SK-N-SH (cell line): Measurements from ENCODE around the gene CTXN3. TPM values are rescaled to one million over a fixed set of nuclear protein-coding genes. Genes with fewer than 3 reads are reported as not detected.

Experiments
- CTCF ChIA-PET: fragments of 300-600, 350-600 bp; formaldehyde crosslinking; extraction: SDS; loops from one replicate; lab custom pipeline; 2021; lab: Yijun Ruan, JAX
- POLR2A ChIA-PET: fragments of 350-600 bp; sonication (Branson Sonifier 250); formaldehyde crosslinking; extraction: SDS; loops from one replicate; lab custom pipeline; 2020; ENCODE audit warnings: antibody characterized with exemption, inconsistent platforms; lab: Yijun Ruan, JAX
- DNase-seq: peaks from one replicate; pipeline ENCODE4 v3.0.0; 2012
- H2AFZ ChIP-seq: fragments of 200-600 bp; sonication (generic); 2 replicates; pipeline ENCODE4 v1.8.1; 2016; ENCODE audit warnings: antibody characterized with exemption, mild to moderate bottlenecking, low read depth
- H3F3A ChIP-seq: fragments of 200-600 bp; sonication (generic); replicated peaks from 2 replicates; pipeline ENCODE3; 2016; ENCODE audit warnings: antibody characterized with exemption, mild to moderate bottlenecking; ENCODE audit not compliant: insufficient read depth
- H3K27ac ChIP-seq, 2 experiments: fragments of 200-500 bp in 1 of 2; fragments of 200-600 bp in 1 of 2; sonication (Bioruptor generic) in 1 of 2; sonication (generic), shearing (Covaris generic) in 1 of 2; 2 replicates each; pipeline versions ENCODE4 v1.5.1 to v1.6.1; 2014 to 2016; ENCODE audit warnings: low read depth in 2 of 2, inconsistent platforms in 1 of 2, low read length in 1 of 2, mild to moderate bottlenecking in 1 of 2, mixed read lengths in 1 of 2
- H3K27me3 ChIP-seq: fragments of 200-600 bp; sonication (generic), shearing (Covaris generic); 2 replicates; pipeline ENCODE4 v1.6.1; 2016; ENCODE audit warnings: mixed run types; ENCODE audit not compliant: insufficient read depth
- H3K36me3 ChIP-seq, 2 experiments: fragments of 200-500 bp in 1 of 2; fragments of 200-600 bp in 1 of 2; sonication (Bioruptor generic) in 1 of 2; sonication (generic) in 1 of 2; replicated peaks in 1 of 2; 2 replicates each; pipeline versions ENCODE3 to v1.5.1; 2014 to 2016; ENCODE audit warnings: low read length in 1 of 2, mild to moderate bottlenecking in 1 of 2; ENCODE audit not compliant: insufficient read depth in 2 of 2, control insufficient read depth in 1 of 2
- H3K4me1 ChIP-seq, 2 experiments: fragments of 200-500 bp in 1 of 2; fragments of 200-600 bp in 1 of 2; sonication (Bioruptor generic) in 1 of 2; sonication (generic), shearing (Covaris generic) in 1 of 2; 2 replicates each; pipeline versions ENCODE4 v1.5.1 to v1.6.1; 2014 to 2016; ENCODE audit warnings: low read depth in 1 of 2, low read length in 1 of 2, mixed run types in 1 of 2; ENCODE audit not compliant: insufficient read depth in 2 of 2, control insufficient read depth in 1 of 2
- H3K4me2 ChIP-seq: fragments of 200-600 bp; sonication (generic), shearing (Covaris generic); 2 replicates; pipeline ENCODE4 v1.6.1; 2017; ENCODE audit warnings: mixed run types
- H3K4me3 ChIP-seq, 2 experiments: fragments of 200-500 bp in 1 of 2; fragments of 200-600 bp in 1 of 2; sonication (Bioruptor generic) in 1 of 2; sonication (generic), shearing (Covaris generic) in 1 of 2; 2 replicates each; pipeline versions ENCODE4 v1.5.1 to v1.8.1; 2014 to 2016; ENCODE audit warnings: low read depth in 2 of 2, inconsistent platforms in 1 of 2, low read length in 1 of 2, mild to moderate bottlenecking in 1 of 2, mixed read lengths in 1 of 2, moderate library complexity in 1 of 2
- H3K79me2 ChIP-seq: fragments of 200-600 bp; sonication (generic); 2 replicates; pipeline ENCODE4 v1.8.1; 2017; ENCODE audit warnings: mild to moderate bottlenecking; ENCODE audit not compliant: insufficient read depth
- H3K9ac ChIP-seq: fragments of 200-600 bp; sonication (generic); 2 replicates; pipeline ENCODE4 v1.6.1; 2017; ENCODE audit warnings: mixed run types
- H3K9me2 ChIP-seq: fragments of 200-600 bp; sonication (generic); 2 replicates; pipeline ENCODE4 v1.6.1; 2017; ENCODE audit warnings: mixed run types
- H3K9me3 ChIP-seq: fragments of 200-600 bp; sonication (generic); 2 replicates; pipeline ENCODE4 v1.6.1; 2017; ENCODE audit warnings: mixed run types, mild to moderate bottlenecking, moderate library complexity
- H4K20me1 ChIP-seq: fragments of 200-600 bp; sonication (generic); 2 replicates; pipeline ENCODE4 v1.6.1; 2017; ENCODE audit warnings: mild to moderate bottlenecking, mixed run types; ENCODE audit not compliant: insufficient read depth
- ELF1 ChIP-seq: IDR thresholded peaks from 2 replicates; pipeline ENCODE4 v1.4.0; 2012
- EP300 ChIP-seq, 2 experiments: IDR thresholded peaks; 2 replicates each; pipeline versions ENCODE4 v1.4.0 to v1.6.1; 2012; ENCODE audit warnings: borderline replicate concordance in 1 of 2, low read depth in 1 of 2, low read length in 1 of 2
- FOSL2 ChIP-seq: IDR thresholded peaks from 2 replicates; pipeline ENCODE4 v1.4.0; 2012; ENCODE audit warnings: low read depth, mild to moderate bottlenecking, moderate library complexity, borderline replicate concordance
- GABPA ChIP-seq: IDR thresholded peaks from 2 replicates; pipeline ENCODE4 v1.4.0; 2012; ENCODE audit warnings: low read depth, mild to moderate bottlenecking
- JUND ChIP-seq: IDR thresholded peaks from 2 replicates; pipeline ENCODE4 v1.4.0; 2012
- NFIC ChIP-seq: IDR thresholded peaks from 2 replicates; pipeline ENCODE4 v1.4.0; 2012; ENCODE audit warnings: borderline replicate concordance
- NRF1 ChIP-seq: IDR thresholded peaks from 2 replicates; pipeline ENCODE4 v1.6.1; 2012; ENCODE audit warnings: low read depth, mild to moderate bottlenecking, low read length
- POLR2AphosphoS5 ChIP-seq: IDR thresholded peaks from 2 replicates; pipeline ENCODE4 v1.6.1; 2012; ENCODE audit warnings: low read depth, low read length
- RFX5 ChIP-seq: IDR thresholded peaks from 2 replicates; pipeline ENCODE4 v1.6.1; 2012; ENCODE audit warnings: mild to moderate bottlenecking, improper control_type of control experiment, low read length
- RXRA ChIP-seq: IDR thresholded peaks from 2 replicates; pipeline ENCODE4 v1.4.0; 2012; ENCODE audit warnings: low read depth, mild to moderate bottlenecking, borderline replicate concordance
- SMC3 ChIP-seq: IDR thresholded peaks from 2 replicates; pipeline ENCODE4 v1.6.1; 2012; ENCODE audit warnings: low read depth, low read length, improper control_type of control experiment
- TCF12 ChIP-seq: IDR thresholded peaks from 2 replicates; pipeline ENCODE4 v1.4.0; 2012
- TEAD4 ChIP-seq: IDR thresholded peaks from 2 replicates; pipeline ENCODE4 v1.4.0; 2012; ENCODE audit warnings: mild to moderate bottlenecking, borderline replicate concordance; ENCODE audit not compliant: insufficient read depth
- YY1 ChIP-seq: IDR thresholded peaks from 2 replicates; pipeline ENCODE4 v1.4.0; 2012; ENCODE audit warnings: low read depth, mild to moderate bottlenecking
- WGBS: methylation state at CpG from one replicate; pipeline ENCODE4 v1.1.6; 2017; ENCODE audit warnings: low lambda C conversion rate; 5-methylcytosine and 5-hydroxymethylcytosine counted together
- polyA plus RNA-seq, 3 experiments: library from polyadenylated mRNA; depleted of rRNA; stranded (reverse); fragments of >200 nt; gene quantifications; 2 replicates each; pipeline ENCODE4 v1.2.3, GENCODE V29; 2012
- TF ChIP-seq, protein P1 (sequence below): IDR thresholded peaks from 2 replicates; pipeline ENCODE4 v1.4.0; 2012; ENCODE audit warnings: low read depth, borderline replicate concordance
- TF ChIP-seq, protein P2 (sequence below): IDR thresholded peaks from 2 replicates; pipeline ENCODE4 v1.4.0; 2012; ENCODE audit warnings: low read depth
- TF ChIP-seq, protein P3 (sequence below): fragments of 150-350 bp; IDR thresholded peaks from 2 replicates; pipeline ENCODE4 v1.6.1; 2016; ENCODE audit warnings: mild to moderate bottlenecking, low read depth, low read length
- TF ChIP-seq, protein P4 (sequence below): fragments of 150-350 bp; IDR thresholded peaks from 2 replicates; pipeline ENCODE4 v1.6.1; 2017; ENCODE audit warnings: antibody characterized with exemption, low read length, low read depth, borderline replicate concordance
- TF ChIP-seq, protein P5 (sequence below): IDR thresholded peaks from 2 replicates; pipeline ENCODE4 v1.6.1; 2012; ENCODE audit warnings: mild to moderate bottlenecking, low read depth, low read length, moderate library complexity

Gene CTXN3
- polyA plus RNA-seq (2012; rRNA removed) = not detected in 2 replicates
- not detected in 2 replicates for polyA plus RNA-seq (2012; cell fraction: cytosol; rRNA removed)
- polyA plus RNA-seq (2012; cell fraction: nucleus; rRNA removed) = not detected in 2 replicates

DNA sequence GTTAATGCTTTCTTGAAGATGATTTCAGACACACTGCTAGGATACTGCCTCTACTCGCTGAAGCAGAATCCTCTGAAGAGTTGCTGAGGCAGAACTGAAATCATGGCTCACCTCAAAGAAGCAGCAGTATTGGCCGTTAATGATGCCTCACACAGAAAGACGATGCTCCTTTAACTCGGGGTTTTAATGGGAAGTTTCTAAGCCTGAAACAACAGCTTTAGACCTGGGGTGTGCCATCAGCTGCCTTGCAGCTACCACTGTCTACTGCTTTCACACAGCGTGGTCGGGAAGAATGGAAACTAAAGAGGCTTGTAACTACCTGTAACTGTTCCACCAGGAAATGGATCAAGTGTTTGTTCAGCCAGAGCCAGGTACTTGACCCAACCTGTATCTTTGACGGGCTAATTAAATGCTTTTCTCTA is at the start of gene CTXN3:
CTXN3 (plus strand) TSS at position 65 of the 422 bp plus-strand sequence. CDS start 8,440 bp downstream, outside the sequence.
- no peak within 1 kb of the TSS for H3K9ac ChIP-seq
- no peak for DNase-seq
- no peak within 1 kb of the TSS for H2AFZ ChIP-seq
- no peaks in the 10 kb centered on the region for H3K4me1 ChIP-seq
- no peaks in the 10 kb centered on the region for H3K9me3 ChIP-seq
- no peak within 1 kb of the TSS for H3K4me3 ChIP-seq
- TF ChIP-seq RFX5 = no peak
- TF ChIP-seq NRF1 = no peak
- TF ChIP-seq, protein P1, sequence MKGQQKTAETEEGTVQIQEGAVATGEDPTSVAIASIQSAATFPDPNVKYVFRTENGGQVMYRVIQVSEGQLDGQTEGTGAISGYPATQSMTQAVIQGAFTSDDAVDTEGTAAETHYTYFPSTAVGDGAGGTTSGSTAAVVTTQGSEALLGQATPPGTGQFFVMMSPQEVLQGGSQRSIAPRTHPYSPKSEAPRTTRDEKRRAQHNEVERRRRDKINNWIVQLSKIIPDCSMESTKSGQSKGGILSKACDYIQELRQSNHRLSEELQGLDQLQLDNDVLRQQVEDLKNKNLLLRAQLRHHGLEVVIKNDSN = no peak
- no peak for TF ChIP-seq NFIC
- no peak for TF ChIP-seq EP300 (IDR thresholded peaks at IDR 0.05; ENCODE audit: borderline replicate concordance in 1 of 2, low read depth in 1 of 2, low read length in 1 of 2)
- TF ChIP-seq FOSL2 = no peak
- no peak for TF ChIP-seq TCF12
- TF ChIP-seq POLR2AphosphoS5 = no peak
- no peak for TF ChIP-seq SMC3
- no peak for TF ChIP-seq TEAD4
- TF ChIP-seq, protein P2, sequence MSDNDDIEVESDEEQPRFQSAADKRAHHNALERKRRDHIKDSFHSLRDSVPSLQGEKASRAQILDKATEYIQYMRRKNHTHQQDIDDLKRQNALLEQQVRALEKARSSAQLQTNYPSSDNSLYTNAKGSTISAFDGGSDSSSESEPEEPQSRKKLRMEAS = no peak
- TF ChIP-seq, protein P3, sequence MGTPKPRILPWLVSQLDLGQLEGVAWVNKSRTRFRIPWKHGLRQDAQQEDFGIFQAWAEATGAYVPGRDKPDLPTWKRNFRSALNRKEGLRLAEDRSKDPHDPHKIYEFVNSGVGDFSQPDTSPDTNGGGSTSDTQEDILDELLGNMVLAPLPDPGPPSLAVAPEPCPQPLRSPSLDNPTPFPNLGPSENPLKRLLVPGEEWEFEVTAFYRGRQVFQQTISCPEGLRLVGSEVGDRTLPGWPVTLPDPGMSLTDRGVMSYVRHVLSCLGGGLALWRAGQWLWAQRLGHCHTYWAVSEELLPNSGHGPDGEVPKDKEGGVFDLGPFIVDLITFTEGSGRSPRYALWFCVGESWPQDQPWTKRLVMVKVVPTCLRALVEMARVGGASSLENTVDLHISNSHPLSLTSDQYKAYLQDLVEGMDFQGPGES = no peak
- TF ChIP-seq GABPA = no peak
- TF ChIP-seq ELF1 = no peak
- TF ChIP-seq, protein P4, sequence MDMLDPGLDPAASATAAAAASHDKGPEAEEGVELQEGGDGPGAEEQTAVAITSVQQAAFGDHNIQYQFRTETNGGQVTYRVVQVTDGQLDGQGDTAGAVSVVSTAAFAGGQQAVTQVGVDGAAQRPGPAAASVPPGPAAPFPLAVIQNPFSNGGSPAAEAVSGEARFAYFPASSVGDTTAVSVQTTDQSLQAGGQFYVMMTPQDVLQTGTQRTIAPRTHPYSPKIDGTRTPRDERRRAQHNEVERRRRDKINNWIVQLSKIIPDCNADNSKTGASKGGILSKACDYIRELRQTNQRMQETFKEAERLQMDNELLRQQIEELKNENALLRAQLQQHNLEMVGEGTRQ = no peak
- TF ChIP-seq YY1 = no peak
- no peaks in the 10 kb centered on the region for H3K9me2 ChIP-seq
- H4K20me1 ChIP-seq = no peaks in the 10 kb centered on the region
- peaks cover 14% of the 10 kb centered on the region; the same call in 1 of the 2 replicates for H3K27me3 ChIP-seq
- no peak within 1 kb of the TSS for H3K4me2 ChIP-seq
- ChIA-PET POLR2A (no interaction called here), CTCF (no interaction called here)
- H3F3A ChIP-seq = no peaks in the 10 kb centered on the region
- WGBS = 11% methylated on average over 7 of the region's 7 CpGs
- no peaks in the 10 kb centered on the region for H3K79me2 ChIP-seq
- no peak within 1 kb of the TSS for H3K27ac ChIP-seq
- H3K36me3 ChIP-seq = no peaks in the 10 kb centered on the region

DNA sequence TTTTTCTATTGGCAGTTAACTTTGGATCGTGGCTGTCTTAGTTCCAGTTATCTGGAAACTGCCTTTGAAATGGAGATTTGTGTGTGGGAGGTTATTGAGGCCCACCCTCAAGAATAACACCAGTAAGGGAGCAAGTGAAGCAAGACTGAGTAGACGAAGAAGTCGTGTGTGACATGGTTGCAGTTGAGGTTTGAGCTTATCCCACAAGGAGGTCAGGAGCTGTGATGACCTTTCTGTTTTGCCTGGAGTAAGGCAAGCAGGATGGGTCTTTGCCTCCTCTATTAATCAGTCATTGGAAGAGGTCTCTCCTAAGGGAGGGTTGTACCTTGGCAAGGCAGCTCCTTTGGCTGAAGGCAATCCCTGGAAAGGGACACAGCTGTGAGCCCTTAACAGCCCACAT is 49.6 kb upstream of the CTXN3 start:
- WGBS = 36% methylated on average over 3 of the region's 3 CpGs

More for the DNA sequence above, 49.6 kb upstream of the CTXN3 start:
- no peaks in the 10 kb centered on the region for H3F3A ChIP-seq
- no peaks in the 10 kb centered on the region for H3K9me2 ChIP-seq
- CTCF ChIA-PET = no interaction called here
- no peak for DNase-seq
- no peak overlapping the region for H3K9ac ChIP-seq
- no peaks in the 10 kb centered on the region for H3K79me2 ChIP-seq
- H3K36me3 ChIP-seq = no peaks in the 10 kb centered on the region
- no peaks in the 10 kb centered on the region for H3K9me3 ChIP-seq
- H3K4me1 ChIP-seq = no peaks in the 10 kb centered on the region
- no peak overlapping the region for H3K27ac ChIP-seq
- no peak overlapping the region for H3K4me3 ChIP-seq
- POLR2A ChIA-PET = no interaction called here
- no peaks in the 10 kb centered on the region for H4K20me1 ChIP-seq
- no peak overlapping the region for H2AFZ ChIP-seq
- peaks cover 15% of the 10 kb centered on the region; the same call in 1 of the 2 replicates for H3K27me3 ChIP-seq
- no peak overlapping the region for H3K4me2 ChIP-seq
- TF ChIP-seq JUND (no peak), POLR2AphosphoS5 (no peak), RXRA (no peak), RFX5 (no peak), SMC3 (no peak), TCF12 (no peak)
- TF ChIP-seq, protein P5, sequence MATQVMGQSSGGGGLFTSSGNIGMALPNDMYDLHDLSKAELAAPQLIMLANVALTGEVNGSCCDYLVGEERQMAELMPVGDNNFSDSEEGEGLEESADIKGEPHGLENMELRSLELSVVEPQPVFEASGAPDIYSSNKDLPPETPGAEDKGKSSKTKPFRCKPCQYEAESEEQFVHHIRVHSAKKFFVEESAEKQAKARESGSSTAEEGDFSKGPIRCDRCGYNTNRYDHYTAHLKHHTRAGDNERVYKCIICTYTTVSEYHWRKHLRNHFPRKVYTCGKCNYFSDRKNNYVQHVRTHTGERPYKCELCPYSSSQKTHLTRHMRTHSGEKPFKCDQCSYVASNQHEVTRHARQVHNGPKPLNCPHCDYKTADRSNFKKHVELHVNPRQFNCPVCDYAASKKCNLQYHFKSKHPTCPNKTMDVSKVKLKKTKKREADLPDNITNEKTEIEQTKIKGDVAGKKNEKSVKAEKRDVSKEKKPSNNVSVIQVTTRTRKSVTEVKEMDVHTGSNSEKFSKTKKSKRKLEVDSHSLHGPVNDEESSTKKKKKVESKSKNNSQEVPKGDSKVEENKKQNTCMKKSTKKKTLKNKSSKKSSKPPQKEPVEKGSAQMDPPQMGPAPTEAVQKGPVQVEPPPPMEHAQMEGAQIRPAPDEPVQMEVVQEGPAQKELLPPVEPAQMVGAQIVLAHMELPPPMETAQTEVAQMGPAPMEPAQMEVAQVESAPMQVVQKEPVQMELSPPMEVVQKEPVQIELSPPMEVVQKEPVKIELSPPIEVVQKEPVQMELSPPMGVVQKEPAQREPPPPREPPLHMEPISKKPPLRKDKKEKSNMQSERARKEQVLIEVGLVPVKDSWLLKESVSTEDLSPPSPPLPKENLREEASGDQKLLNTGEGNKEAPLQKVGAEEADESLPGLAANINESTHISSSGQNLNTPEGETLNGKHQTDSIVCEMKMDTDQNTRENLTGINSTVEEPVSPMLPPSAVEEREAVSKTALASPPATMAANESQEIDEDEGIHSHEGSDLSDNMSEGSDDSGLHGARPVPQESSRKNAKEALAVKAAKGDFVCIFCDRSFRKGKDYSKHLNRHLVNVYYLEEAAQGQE = no peak
- TF ChIP-seq, all 33 proteins: peak for 0
